HG02852 (cell line): ENCODE results near the gene SURF4.

Experiments
- ATAC-seq: cut with Tn5 transposase; IDR thresholded peaks from one replicate; pipeline ENCODE4 v1.9.1; 2021; ENCODE audit warnings: mild to moderate bottlenecking, moderate library complexity; ENCODE audit not compliant: unreplicated experiment

The SURF4 gene

GRCh38 chr9:133375724-133376654 is at the start of gene SURF4, which contains the start of gene STKLD1:
SURF4 (minus strand) TSS chr9:133376060; CDS start chr9:133375969, 91 bp downstream.
STKLD1 (plus strand) TSS chr9:133376366; CDS start chr9:133376474, 108 bp downstream.
- peak; percentile 80 for ATAC-seq

- no peak for ATAC-seq
Observed at GRCh38 chr9:133425049-133425632, 49.3 kb upstream of the SURF4 start.

GRCh38 chr9:133424187-133424586 is 48.3 kb upstream of the SURF4 start:
- ATAC-seq, result no peak

GRCh38 chr9:133423216-133423615 is 47.4 kb upstream of the SURF4 start:
- no peak for ATAC-seq

- no peak for ATAC-seq
Observed at GRCh38 chr9:133421615-133422542, 46.0 kb upstream of the SURF4 start, which contains the start of gene ADAMTS13. ADAMTS13 (plus strand) TSS chr9:133422367; CDS start chr9:133422444, 77 bp downstream.

- ATAC-seq, result no peak
Observed at GRCh38 chr9:133420392-133420827, 44.5 kb upstream of the SURF4 start.

- no peak for ATAC-seq
Observed at GRCh38 chr9:133419005-133419404, 43.1 kb upstream of the SURF4 start.

- ATAC-seq, result peak; percentile 76
Observed at GRCh38 chr9:133417541-133418461, 41.9 kb upstream of the SURF4 start, which contains the start of gene REXO4. REXO4 (minus strand) TSS chr9:133418010; CDS start chr9:133417844, 166 bp downstream.

- ATAC-seq, result no peak
Observed at GRCh38 chr9:133415170-133415569, 39.3 kb upstream of the SURF4 start.

GRCh38 chr9:133408042-133408441 is 32.2 kb upstream of the SURF4 start:
- ATAC-seq, result no peak

- ATAC-seq, result no peak
Observed at GRCh38 chr9:133406480-133407307, 30.8 kb upstream of the SURF4 start.

- no peak for ATAC-seq
Observed at GRCh38 chr9:133405508-133406438, 29.9 kb upstream of the SURF4 start.

- no peak for ATAC-seq
Observed at GRCh38 chr9:133404454-133405002, 28.7 kb upstream of the SURF4 start.

- no peak for ATAC-seq
Observed at GRCh38 chr9:133403766-133404453, 28.1 kb upstream of the SURF4 start.

GRCh38 chr9:133402689-133403088 is 26.8 kb upstream of the SURF4 start:
- no peak for ATAC-seq

- ATAC-seq, result no peak
Observed at GRCh38 chr9:133401588-133401987, 25.7 kb upstream of the SURF4 start.

- ATAC-seq, result no peak
Observed at GRCh38 chr9:133400292-133400691, 24.4 kb upstream of the SURF4 start.
